K562 (cell line): ENCODE measurements around the gene SYCP3. TPM values are rescaled to one million over a fixed set of nuclear protein-coding genes. Genes with fewer than 3 reads are reported as not detected.

Source experiments
- BRF1 ChIP-seq: IDR thresholded peaks from 3 replicates; pipeline ENCODE4 v1.6.1; 2011; ENCODE audit warnings: borderline replicate concordance, mild to moderate bottlenecking; ENCODE audit not compliant: insufficient read length; ENCODE audit errors: extremely low read depth
- CHD2 ChIP-seq: IDR thresholded peaks from 2 replicates; pipeline ENCODE4 v1.6.1; 2011; ENCODE audit warnings: low read depth, low read length
- CREB3L1 ChIP-seq: fragments of 450-650 bp; IDR thresholded peaks from 2 replicates; pipeline ENCODE4 v1.6.1; 2014; ENCODE audit warnings: low read depth, mild to moderate bottlenecking, moderate library complexity, borderline replicate concordance
- DMBX1 ChIP-seq: fragments of 250-450 bp; sonication (Bioruptor Pico); IDR thresholded peaks from 2 replicates; pipeline ENCODE4 v1.8.0; 2022; ENCODE audit warnings: inconsistent platforms, mild to moderate bottlenecking, moderate library complexity, borderline replicate concordance
- HMG20A ChIP-seq: fragments of 450-650 bp; formaldehyde crosslinking; conservative IDR thresholded peaks from 2 replicates; pipeline ENCODE4 v1.4.0; 2020; ENCODE audit warnings: mild to moderate bottlenecking, mixed read lengths
- KLF10 ChIP-seq: fragments of 250-450 bp; sonication (Bioruptor Pico); IDR thresholded peaks from 2 replicates; pipeline ENCODE4 v1.6.1; 2021; ENCODE audit warnings: matching md5 sums
- KLF6 ChIP-seq: fragments of 250-450 bp; sonication (Bioruptor Pico); IDR thresholded peaks from 2 replicates; pipeline ENCODE4 v1.4.0; 2020; ENCODE audit warnings: mild to moderate bottlenecking, moderate library complexity, borderline replicate concordance
- L3MBTL2 ChIP-seq: fragments of 450-650 bp; IDR thresholded peaks from 2 replicates; pipeline ENCODE4 v1.6.1; 2016; ENCODE audit warnings: mild to moderate bottlenecking, moderate library complexity
- MGA ChIP-seq: fragments of 450-650 bp; IDR thresholded peaks from 2 replicates; pipeline ENCODE4 v1.6.1; 2016; ENCODE audit warnings: mild to moderate bottlenecking, moderate library complexity
- SIN3B ChIP-seq: fragments of 450-650 bp; IDR thresholded peaks from 2 replicates; pipeline ENCODE4 v1.6.1; 2017; ENCODE audit warnings: low read depth, mild to moderate bottlenecking, moderate library complexity
- SUPT5H ChIP-seq: fragments of 450-650 bp; IDR thresholded peaks from 2 replicates; pipeline ENCODE4 v1.6.1; 2016
- TCF15 ChIP-seq: fragments of 250-450 bp; sonication (Bioruptor Pico); IDR thresholded peaks from 2 replicates; pipeline ENCODE4 v1.8.0; 2022; ENCODE audit warnings: moderate library complexity, mild to moderate bottlenecking, inconsistent platforms
- polyA plus RNA-seq, 8 experiments: library from polyadenylated mRNA; depleted of rRNA in 4 of 8; stranded (reverse) in 5 of 8; unstranded in 3 of 8; fragments of >200 nt; fragmentation: Nextera tagmentation in 2 of 8; fragmentation: Illumina TruSeq in 1 of 8; extraction: Ambion mirVana in 2 of 8; extraction: Trizol in 1 of 8; gene quantifications; 2 replicates each; pipeline versions ENCODE4 v1.2.1 to v1.2.3, GENCODE V29; 2011 to 2014; ENCODE audit warnings: inconsistent platforms in 1 of 8, missing spikeins in 1 of 8
- total RNA-seq, 7 experiments: library from RNA; depleted of rRNA in 6 of 7; stranded (reverse); fragments of >200 nt in 6 of 7; fragmentation: Illumina TruSeq in 2 of 7; extraction: Trizol in 2 of 7; gene quantifications; 2 replicates each; pipeline versions ENCODE4 v1.2.1 to v1.2.3, GENCODE V29; 2011 to 2021; ENCODE audit warnings: low replicate concordance in 1 of 7

The SYCP3 gene
- total and polyA plus RNA-seq, 9 of the 15 experiments (the other 6 are each of a cell fraction or from before 2014, with no cell fraction given): 0.11 to 0.25 (median 0.22) TPM; not detected in 4

- TF ChIP-seq CREB3L1 (peak; percentile 37; the same call in 1 of the 2 replicates), KLF10 (CRISPR knock-in tag) (no peak), SIN3B (no peak), KLF6 (0 out of 2 replicates have a peak, but pooled peaks have one; percentile 27), L3MBTL2 (peak; percentile 62), MGA (peak; percentile 64), CHD2 (no peak), TCF15 (no peak), HMG20A (CRISPR knock-in tag) (no peak), SUPT5H (no peak), BRF1 (no peak), DMBX1 (CRISPR knock-in tag) (peak; percentile 55; the same call in 1 of the 2 replicates)
Measured at GRCh38 chr12:101696251-101697196, 42.7 kb downstream of the SYCP3 start (continued).
